MM.1S (cell line): ENCODE measurements around the gene KRCC1.
A peak's percentile ranks its signal among the peaks of the same experiment; 100 is the strongest.

Source experiments
- DNase-seq: peaks from one replicate; pipeline ENCODE4 v3.0.0-alpha.2; 2015
- H2AFZ ChIP-seq: fragments of 300-600 bp; sonication (generic); 2 replicates; pipeline ENCODE4 v1.6.0; 2016; ENCODE audit warnings: antibody characterized with exemption, low read length
- H3F3A ChIP-seq: fragments of 300-600 bp; sonication (generic); 2 replicates; pipeline ENCODE4 v1.6.1; 2016; ENCODE audit warnings: mild to moderate bottlenecking, antibody characterized with exemption, low read length, moderate library complexity, mixed read lengths; ENCODE audit not compliant: insufficient read depth
- H3K27ac ChIP-seq: fragments of 300-600 bp; sonication (generic); 2 replicates; pipeline ENCODE4 v1.5.1; 2016; ENCODE audit warnings: mild to moderate bottlenecking, low read length
- H3K27me3 ChIP-seq: fragments of 300-600 bp; sonication (generic); replicated peaks from 2 replicates; pipeline ENCODE4 v1.6.0; 2016; ENCODE audit warnings: low read length; ENCODE audit not compliant: insufficient read depth
- H3K36me3 ChIP-seq: fragments of 300-600 bp; sonication (generic); replicated peaks from 2 replicates; pipeline ENCODE4 v1.6.1; 2016; ENCODE audit warnings: mild to moderate bottlenecking, low read length, mixed read lengths; ENCODE audit not compliant: insufficient read depth
- H3K4me1 ChIP-seq: fragments of 300-600 bp; sonication (generic); 2 replicates; pipeline ENCODE4 v1.6.1; 2016; ENCODE audit warnings: low read length, mixed read lengths
- H3K4me2 ChIP-seq: fragments of 300-600 bp; sonication (generic); 2 replicates; pipeline ENCODE4 v1.6.0; 2016; ENCODE audit warnings: low read depth, low read length
- H3K4me3 ChIP-seq: fragments of 300-600 bp; sonication (generic); 2 replicates; pipeline ENCODE4 v1.5.1; 2016; ENCODE audit warnings: low read length, mixed read lengths
- H3K79me2 ChIP-seq: fragments of 300-600 bp; sonication (generic); 2 replicates; pipeline ENCODE4 v1.6.1; 2016; ENCODE audit warnings: mixed run types, low read length, mixed read lengths
- H3K9ac ChIP-seq: fragments of 300-600 bp; sonication (generic); 2 replicates; pipeline ENCODE4 v1.6.1; 2016; ENCODE audit warnings: low read length, mixed read lengths
- H3K9me2 ChIP-seq: fragments of 300-600 bp; sonication (generic); replicated peaks from 2 replicates; pipeline ENCODE4 v1.6.1; 2016; ENCODE audit warnings: mild to moderate bottlenecking, low read length, mixed read lengths; ENCODE audit not compliant: insufficient read depth
- H3K9me3 ChIP-seq: fragments of 300-600 bp; sonication (generic); replicated peaks from 2 replicates; pipeline ENCODE4 v1.6.1; 2016; ENCODE audit warnings: mild to moderate bottlenecking, low read length, mixed read lengths; ENCODE audit not compliant: insufficient read depth
- H4K20me1 ChIP-seq: fragments of 300-600 bp; sonication (generic); 2 replicates; pipeline ENCODE4 v1.6.1; 2016; ENCODE audit warnings: mild to moderate bottlenecking, low read length, moderate library complexity, mixed read lengths; ENCODE audit not compliant: insufficient read depth
- EZH2 ChIP-seq: fragments of 300-600 bp; sonication (generic); optimal IDR thresholded peaks from 2 replicates; pipeline ENCODE3; 2017; ENCODE audit warnings: low read depth, mild to moderate bottlenecking, antibody characterized with exemption, low read length, mixed read lengths
- EZH2phosphoT487 ChIP-seq: fragments of 300-600 bp; sonication (generic); IDR thresholded peaks from 2 replicates; pipeline ENCODE4 v1.6.1; 2018; ENCODE audit warnings: antibody characterized with exemption, low read length
- TF ChIP-seq, protein P1 (sequence below): fragments of 300-600 bp; sonication (generic); IDR thresholded peaks from 2 replicates; pipeline ENCODE4 v1.5.1; 2016; ENCODE audit warnings: antibody characterized with exemption, low read length, mixed read lengths

Gene KRCC1

GRCh38 chr2:88057437-88057844 lies 1.9 kb upstream of the KRCC1 start:
- H3K9me3 ChIP-seq, result no peaks in the 10 kb centered on the region
- H4K20me1 ChIP-seq, result no peaks in the 10 kb centered on the region
- H3K9me2 ChIP-seq, result no peaks in the 10 kb centered on the region
- no peaks in the 10 kb centered on the region for H3F3A ChIP-seq
- no peak for DNase-seq
- no peak overlapping the region for H2AFZ ChIP-seq
- H3K79me2 ChIP-seq, result peaks cover 23% of the 10 kb centered on the region
- no peak overlapping the region for H3K4me3 ChIP-seq
- H3K4me2 ChIP-seq, result no peak overlapping the region
- peaks cover 11% of the 10 kb centered on the region; the same call in 1 of the 2 replicates for H3K4me1 ChIP-seq
- H3K9ac ChIP-seq, result no peak overlapping the region
- no peaks in the 10 kb centered on the region for H3K36me3 ChIP-seq
- TF ChIP-seq, protein P1, sequence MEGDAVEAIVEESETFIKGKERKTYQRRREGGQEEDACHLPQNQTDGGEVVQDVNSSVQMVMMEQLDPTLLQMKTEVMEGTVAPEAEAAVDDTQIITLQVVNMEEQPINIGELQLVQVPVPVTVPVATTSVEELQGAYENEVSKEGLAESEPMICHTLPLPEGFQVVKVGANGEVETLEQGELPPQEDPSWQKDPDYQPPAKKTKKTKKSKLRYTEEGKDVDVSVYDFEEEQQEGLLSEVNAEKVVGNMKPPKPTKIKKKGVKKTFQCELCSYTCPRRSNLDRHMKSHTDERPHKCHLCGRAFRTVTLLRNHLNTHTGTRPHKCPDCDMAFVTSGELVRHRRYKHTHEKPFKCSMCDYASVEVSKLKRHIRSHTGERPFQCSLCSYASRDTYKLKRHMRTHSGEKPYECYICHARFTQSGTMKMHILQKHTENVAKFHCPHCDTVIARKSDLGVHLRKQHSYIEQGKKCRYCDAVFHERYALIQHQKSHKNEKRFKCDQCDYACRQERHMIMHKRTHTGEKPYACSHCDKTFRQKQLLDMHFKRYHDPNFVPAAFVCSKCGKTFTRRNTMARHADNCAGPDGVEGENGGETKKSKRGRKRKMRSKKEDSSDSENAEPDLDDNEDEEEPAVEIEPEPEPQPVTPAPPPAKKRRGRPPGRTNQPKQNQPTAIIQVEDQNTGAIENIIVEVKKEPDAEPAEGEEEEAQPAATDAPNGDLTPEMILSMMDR, result no peak
- TF ChIP-seq EZH2 (no peak), EZH2phosphoT487 (no peak)
- H3K27me3 ChIP-seq, result no peaks in the 10 kb centered on the region
- H3K27ac ChIP-seq, result no peak overlapping the region

DNA sequence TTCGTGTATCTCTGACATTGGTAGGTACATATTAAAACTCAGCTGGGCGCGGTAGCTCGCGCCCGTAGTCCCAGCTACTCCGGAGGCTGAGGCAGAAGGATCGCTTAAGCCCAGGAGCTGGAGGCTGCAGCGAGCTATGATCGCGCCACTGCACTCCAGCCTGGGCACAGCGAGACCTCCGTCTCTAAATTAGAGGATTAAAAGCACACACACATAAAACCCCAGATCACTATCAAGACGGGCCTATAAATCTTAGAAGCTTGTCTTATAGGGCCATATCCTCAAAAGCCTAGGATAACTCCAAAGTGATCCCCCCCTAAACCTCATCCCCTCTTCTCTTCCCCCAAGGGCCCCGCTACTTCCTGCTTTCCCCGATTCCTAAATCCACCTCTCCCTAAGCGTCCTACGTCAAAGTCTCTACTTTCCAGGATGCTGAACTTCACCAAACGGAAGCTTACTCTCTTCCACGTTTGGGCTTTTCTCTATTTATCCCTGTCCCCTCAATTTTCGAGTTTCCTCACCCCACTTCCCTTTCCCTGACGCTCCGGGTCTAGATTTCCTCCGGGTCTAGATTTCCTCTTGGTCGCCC lies 707 bp downstream of the KRCC1 start:
- no peak for DNase-seq
- Histone ChIP-seq H3K9me2 (no peaks in the 10 kb centered on the region), H3K9me3 (no peaks in the 10 kb centered on the region), H3F3A (no peaks in the 10 kb centered on the region), H3K27ac (peak overlapping the region; percentile 59; the same call in 1 of the 2 replicates), H3K4me1 (peaks cover 11% of the 10 kb centered on the region; the same call in 1 of the 2 replicates), H3K36me3 (no peaks in the 10 kb centered on the region), H2AFZ (peak overlapping the region; percentile 87), H3K79me2 (peaks cover 23% of the 10 kb centered on the region), H3K4me2 (peak overlapping the region; percentile 87), H3K27me3 (no peaks in the 10 kb centered on the region), H4K20me1 (no peaks in the 10 kb centered on the region), H3K4me3 (peak overlapping the region; percentile 82), H3K9ac (peak overlapping the region; percentile 94)
- no peak for TF ChIP-seq EZH2
- no peak for TF ChIP-seq EZH2phosphoT487
- TF ChIP-seq, protein P1, result no peak

- no peak overlapping the region for H2AFZ ChIP-seq
- H3K9me2 ChIP-seq, result no peaks in the 10 kb centered on the region
- H3K9ac ChIP-seq, result peak overlapping the region; percentile 94; the same call in 1 of the 2 replicates
- H3K4me2 ChIP-seq, result peak overlapping the region; percentile 87
- peaks cover 11% of the 10 kb centered on the region; the same call in 1 of the 2 replicates for H3K4me1 ChIP-seq
- no peaks in the 10 kb centered on the region for H3K36me3 ChIP-seq
- no peaks in the 10 kb centered on the region for H4K20me1 ChIP-seq
- no peaks in the 10 kb centered on the region for H3K27me3 ChIP-seq
- H3K9me3 ChIP-seq, result no peaks in the 10 kb centered on the region
- DNase-seq, result no peak
- H3K27ac ChIP-seq, result no peak overlapping the region
- H3K4me3 ChIP-seq, result peak overlapping the region; percentile 82
- peaks cover 23% of the 10 kb centered on the region for H3K79me2 ChIP-seq
- TF ChIP-seq EZH2 (no peak), EZH2phosphoT487 (no peak)
- TF ChIP-seq, protein P1, result no peak
- no peaks in the 10 kb centered on the region for H3F3A ChIP-seq
Measured at GRCh38 chr2:88053934-88054781, 1.4 kb downstream of the KRCC1 start.
